Mesothelial cell of epicardium (in vitro differentiated cells): ENCODE data around the gene IL17C. TPM values are rescaled to one million over a fixed set of nuclear protein-coding genes. Genes with fewer than 3 reads are reported as not detected.

ENCODE experiments used
- DNase-seq, 2 experiments: peaks; one replicate each; pipeline ENCODE4 v3.0.0; 2021; ENCODE audit warnings: low spot score in 2 of 2; ENCODE audit not compliant: unreplicated experiment in 2 of 2
- H3K27ac Mint-ChIP-seq: 2 replicates; pipeline ENCODE4 v1.8.0; 2021; ENCODE audit warnings: mixed read lengths
- H3K27me3 Mint-ChIP-seq: 2 replicates; pipeline ENCODE4 v1.8.0; 2021; ENCODE audit warnings: low read depth, mixed read lengths
- H3K36me3 Mint-ChIP-seq: 2 replicates; pipeline ENCODE4 v1.8.0; 2021; ENCODE audit warnings: mixed read lengths
- H3K4me1 Mint-ChIP-seq: 2 replicates; pipeline ENCODE4 v1.8.0; 2021; ENCODE audit warnings: mixed read lengths
- H3K4me3 Mint-ChIP-seq: 2 replicates; pipeline ENCODE4 v1.8.0; 2021; ENCODE audit warnings: mild to moderate bottlenecking, moderate library complexity, mixed read lengths
- H3K9me3 Mint-ChIP-seq: 2 replicates; pipeline ENCODE4 v1.8.0; 2021; ENCODE audit warnings: mixed read lengths
- total RNA-seq: library from RNA; stranded (reverse); gene quantifications from 3 replicates; pipeline ENCODE4 v1.2.1, GENCODE V29; 2021
- TF ChIP-seq, protein P1 (sequence below): fragments of 200-600 bp; sonication (generic); IDR thresholded peaks from one replicate; pipeline ENCODE4 v1.5.0; 2021; ENCODE audit warnings: antibody characterized with exemption; ENCODE audit not compliant: unreplicated experiment

Gene IL17C
- total RNA-seq, 1 donor from 2014 or later = not detected

DNA sequence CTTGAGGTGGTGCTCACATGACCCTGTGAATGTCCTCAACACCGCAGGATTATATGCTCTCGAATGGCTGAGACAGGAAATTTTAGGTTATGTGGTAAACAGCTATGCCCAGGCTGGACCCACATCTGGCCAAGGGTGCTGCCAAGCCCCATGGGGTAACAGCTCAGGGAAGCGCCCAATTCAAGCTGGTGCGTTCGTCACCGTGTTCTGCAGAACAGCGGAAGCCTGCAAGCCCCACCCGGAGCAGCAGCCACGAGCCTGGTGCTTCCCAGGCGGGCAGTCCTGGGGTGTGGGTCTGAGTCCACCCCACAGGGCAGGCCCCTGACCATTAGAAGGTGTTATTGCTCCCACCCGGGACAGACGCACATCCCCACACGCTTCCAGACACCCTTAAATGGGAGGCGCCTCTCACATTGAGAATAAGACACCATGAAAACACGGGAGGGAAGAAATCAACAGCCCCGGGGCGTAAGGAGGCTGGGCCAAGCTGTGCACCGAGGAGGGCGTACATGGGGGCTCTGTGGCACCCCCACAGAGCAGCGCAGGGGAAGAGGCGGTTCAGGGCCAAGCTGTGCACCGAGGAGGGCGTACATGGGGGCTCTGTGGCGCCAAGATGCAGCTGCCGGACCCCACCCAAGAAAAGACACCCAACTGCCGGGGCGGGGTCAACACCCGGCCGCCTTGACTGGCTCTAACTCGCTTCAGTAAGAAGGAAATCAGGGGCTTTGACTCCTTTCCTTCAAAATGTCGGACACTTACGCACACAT, 15.4 kb downstream of the IL17C start:
- H3K36me3 Mint-ChIP-seq = peaks cover 7% of the 10 kb centered on the region
- no peak overlapping the region for H3K4me3 Mint-ChIP-seq
- H3K27ac Mint-ChIP-seq = no peak overlapping the region
- DNase-seq = no peak
- H3K9me3 Mint-ChIP-seq = no peaks in the 10 kb centered on the region
- peaks cover 10% of the 10 kb centered on the region for H3K4me1 Mint-ChIP-seq
- TF ChIP-seq, protein P1, sequence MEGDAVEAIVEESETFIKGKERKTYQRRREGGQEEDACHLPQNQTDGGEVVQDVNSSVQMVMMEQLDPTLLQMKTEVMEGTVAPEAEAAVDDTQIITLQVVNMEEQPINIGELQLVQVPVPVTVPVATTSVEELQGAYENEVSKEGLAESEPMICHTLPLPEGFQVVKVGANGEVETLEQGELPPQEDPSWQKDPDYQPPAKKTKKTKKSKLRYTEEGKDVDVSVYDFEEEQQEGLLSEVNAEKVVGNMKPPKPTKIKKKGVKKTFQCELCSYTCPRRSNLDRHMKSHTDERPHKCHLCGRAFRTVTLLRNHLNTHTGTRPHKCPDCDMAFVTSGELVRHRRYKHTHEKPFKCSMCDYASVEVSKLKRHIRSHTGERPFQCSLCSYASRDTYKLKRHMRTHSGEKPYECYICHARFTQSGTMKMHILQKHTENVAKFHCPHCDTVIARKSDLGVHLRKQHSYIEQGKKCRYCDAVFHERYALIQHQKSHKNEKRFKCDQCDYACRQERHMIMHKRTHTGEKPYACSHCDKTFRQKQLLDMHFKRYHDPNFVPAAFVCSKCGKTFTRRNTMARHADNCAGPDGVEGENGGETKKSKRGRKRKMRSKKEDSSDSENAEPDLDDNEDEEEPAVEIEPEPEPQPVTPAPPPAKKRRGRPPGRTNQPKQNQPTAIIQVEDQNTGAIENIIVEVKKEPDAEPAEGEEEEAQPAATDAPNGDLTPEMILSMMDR = no peak
- no peaks in the 10 kb centered on the region for H3K27me3 Mint-ChIP-seq

- TF ChIP-seq, protein P1 = no peak
- no peaks in the 10 kb centered on the region for H3K27me3 Mint-ChIP-seq
- no peak overlapping the region for H3K4me3 Mint-ChIP-seq
- no peak overlapping the region for H3K27ac Mint-ChIP-seq
- no peak for DNase-seq
- no peaks in the 10 kb centered on the region for H3K9me3 Mint-ChIP-seq
- peaks cover 7% of the 10 kb centered on the region for H3K36me3 Mint-ChIP-seq
- H3K4me1 Mint-ChIP-seq = peaks cover 6% of the 10 kb centered on the region
Measured at GRCh38 chr16:88654363-88655052, 16.1 kb downstream of the IL17C start.

DNA sequence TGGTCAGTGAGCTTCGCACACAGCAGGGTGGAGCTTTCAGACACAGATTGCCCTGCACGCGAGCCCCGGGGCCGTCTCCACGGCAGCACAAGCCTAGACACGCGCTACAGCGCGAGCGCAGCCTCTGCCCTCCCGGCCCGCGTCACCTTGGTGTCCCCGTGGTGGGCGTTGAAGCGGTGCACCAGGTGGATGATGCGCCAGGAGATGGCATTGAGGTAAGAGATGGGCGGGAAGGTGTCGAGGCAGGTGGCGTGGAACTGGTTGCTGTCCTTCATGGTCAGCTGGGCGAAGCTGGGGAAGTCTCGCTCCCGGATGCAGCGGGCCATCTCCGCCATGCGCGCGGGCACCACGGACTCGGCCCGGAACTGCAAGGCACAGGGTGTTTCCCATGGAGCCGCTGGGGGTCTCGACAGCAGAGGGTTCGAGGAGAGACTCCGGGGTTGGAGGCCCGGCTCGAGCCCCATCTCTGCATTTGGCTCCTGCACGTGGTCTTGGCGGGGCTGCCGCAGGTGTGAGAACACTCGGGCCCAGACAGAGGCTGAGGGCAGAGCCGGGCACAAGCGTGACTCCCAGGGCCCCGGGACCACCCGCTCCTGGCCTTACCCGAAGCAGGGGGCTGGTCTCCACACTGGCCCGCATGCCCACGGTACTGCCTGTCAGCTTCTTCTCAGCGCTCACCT, 16.8 kb downstream of the IL17C start:
- H3K36me3 Mint-ChIP-seq = peaks cover 7% of the 10 kb centered on the region
- TF ChIP-seq, protein P1 = no peak
- H3K27me3 Mint-ChIP-seq = no peaks in the 10 kb centered on the region
- no peak for DNase-seq
- no peak overlapping the region for H3K27ac Mint-ChIP-seq
- no peaks in the 10 kb centered on the region for H3K9me3 Mint-ChIP-seq
- H3K4me1 Mint-ChIP-seq = peaks cover 3% of the 10 kb centered on the region
- H3K4me3 Mint-ChIP-seq = no peak overlapping the region

DNA sequence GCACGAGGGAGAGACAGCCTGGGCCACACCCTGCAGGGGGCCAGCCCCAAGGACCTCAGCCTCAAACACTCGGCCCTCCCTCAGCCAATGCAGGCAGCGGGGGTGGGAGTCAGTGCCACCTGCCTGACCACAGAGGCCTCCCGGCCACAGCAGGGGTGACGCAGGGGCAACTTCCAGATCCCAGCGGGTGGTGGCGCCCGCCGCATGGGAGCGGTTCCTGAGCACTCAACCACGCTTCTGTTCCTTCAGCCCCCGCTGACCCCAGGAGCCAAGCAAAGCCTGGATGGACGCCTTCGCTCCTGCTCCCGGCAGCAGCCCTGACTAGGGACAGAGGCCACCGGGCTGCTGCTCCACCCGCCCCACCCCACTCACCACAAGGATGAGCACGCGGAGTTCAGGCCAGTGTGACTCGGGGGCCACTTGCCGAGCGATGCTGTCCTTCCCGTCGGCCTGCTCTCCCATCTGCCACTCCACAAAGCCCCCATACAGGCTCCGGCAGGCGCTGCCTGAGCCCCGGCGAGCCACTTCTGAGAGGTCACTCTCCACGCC, 17.4 kb downstream of the IL17C start:
- Mint-ChIP-seq H3K4me1 (peaks cover 2% of the 10 kb centered on the region), H3K36me3 (peaks cover 7% of the 10 kb centered on the region), H3K9me3 (no peaks in the 10 kb centered on the region), H3K27ac (no peak overlapping the region), H3K27me3 (no peaks in the 10 kb centered on the region), H3K4me3 (no peak overlapping the region)
- DNase-seq = no peak
- TF ChIP-seq, protein P1 = no peak

DNA sequence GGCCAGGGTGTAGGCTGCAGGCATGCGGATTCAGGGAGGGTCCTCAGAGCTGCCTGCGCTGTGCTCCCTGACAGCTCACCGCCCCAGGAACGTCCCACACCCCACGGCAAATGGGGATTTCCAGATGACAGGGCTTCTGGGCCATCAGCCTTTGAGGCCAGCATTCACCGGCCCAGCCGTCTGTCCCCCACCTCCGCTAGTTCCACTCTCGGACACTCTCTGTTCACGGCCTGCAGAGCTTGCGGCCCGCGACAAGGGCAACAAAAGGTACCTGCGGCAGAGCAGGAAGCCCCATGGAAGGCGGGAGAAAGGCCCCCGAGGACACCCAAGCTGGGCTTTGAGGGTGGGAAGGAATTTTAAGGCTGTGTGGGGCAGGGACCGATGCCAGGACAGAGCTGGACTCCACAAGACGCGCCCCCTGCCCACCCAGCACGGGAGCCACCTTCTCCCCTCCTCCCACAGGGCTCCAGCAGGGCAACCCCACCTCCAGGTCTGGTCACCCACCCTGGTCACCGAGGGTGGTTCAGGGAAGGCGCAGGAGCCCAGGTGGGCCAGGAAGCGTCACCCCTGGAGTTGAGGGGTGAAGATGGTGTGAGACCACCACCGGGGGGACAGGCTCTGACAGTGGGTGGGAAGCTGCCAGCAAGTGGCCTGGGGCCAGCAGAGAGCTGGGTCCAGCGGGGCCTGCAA, 18.1 kb downstream of the IL17C start:
- TF ChIP-seq, protein P1 = no peak
- Mint-ChIP-seq H3K9me3 (no peaks in the 10 kb centered on the region), H3K27me3 (no peaks in the 10 kb centered on the region), H3K27ac (no peak overlapping the region), H3K4me3 (no peak overlapping the region), H3K4me1 (peaks cover 4% of the 10 kb centered on the region), H3K36me3 (peaks cover 7% of the 10 kb centered on the region)
- DNase-seq = no peak
